Measurements from ENCODE around the gene NTSR2. TPM values are rescaled to one million over a fixed set of nuclear protein-coding genes. Genes with fewer than 3 reads are reported as not detected.

The NTSR2 gene
- total and polyA plus RNA-seq, 2 experiments from 2014 or later = 0.10 TPM; not detected in 1

DNA sequence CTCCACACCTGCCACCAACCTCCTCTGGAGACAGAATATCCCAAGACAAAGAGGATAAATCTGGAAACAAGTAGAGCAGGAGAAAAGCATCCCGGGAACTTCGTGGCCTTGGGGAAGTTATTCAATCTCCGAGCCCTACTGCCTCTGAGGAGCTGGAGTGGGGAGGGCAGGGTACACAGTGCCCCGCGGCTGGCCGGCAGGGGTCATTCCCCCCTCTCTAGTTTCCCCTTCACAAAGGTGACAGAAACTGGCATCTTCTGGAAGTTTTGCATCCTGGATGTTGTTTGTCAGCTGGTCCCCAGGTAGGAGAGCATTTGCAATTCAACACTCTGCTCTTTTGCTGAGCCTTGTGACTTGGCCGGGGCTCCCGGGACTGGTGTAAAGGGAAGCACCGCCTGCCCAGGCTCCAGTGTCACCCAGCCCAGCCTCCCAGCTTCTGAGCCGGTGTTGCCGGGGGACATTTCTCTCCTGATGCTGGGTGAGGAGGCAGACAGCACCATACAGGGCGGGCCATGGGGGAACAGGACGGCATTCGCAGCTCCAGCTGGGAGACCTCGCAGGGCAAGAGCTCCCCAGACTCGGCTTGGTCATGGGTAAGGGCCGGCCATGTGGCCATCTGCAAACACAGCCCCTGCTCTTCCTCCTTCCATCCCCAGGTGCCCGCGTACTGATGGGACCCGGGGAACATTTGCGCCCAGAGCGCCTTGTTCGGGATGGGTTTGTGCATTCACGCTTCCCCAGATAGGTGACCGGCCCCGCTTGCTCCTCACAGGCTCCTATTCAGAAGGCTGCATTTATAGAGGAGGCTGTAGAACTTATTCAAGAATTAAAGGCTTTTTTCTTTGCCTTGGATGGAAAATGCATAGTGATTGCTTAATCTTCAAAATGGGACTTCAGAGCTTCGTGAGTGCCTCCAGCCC, 7.4 kb upstream of the NTSR2 start (continued):
- TF ChIP-seq, protein P1, sequence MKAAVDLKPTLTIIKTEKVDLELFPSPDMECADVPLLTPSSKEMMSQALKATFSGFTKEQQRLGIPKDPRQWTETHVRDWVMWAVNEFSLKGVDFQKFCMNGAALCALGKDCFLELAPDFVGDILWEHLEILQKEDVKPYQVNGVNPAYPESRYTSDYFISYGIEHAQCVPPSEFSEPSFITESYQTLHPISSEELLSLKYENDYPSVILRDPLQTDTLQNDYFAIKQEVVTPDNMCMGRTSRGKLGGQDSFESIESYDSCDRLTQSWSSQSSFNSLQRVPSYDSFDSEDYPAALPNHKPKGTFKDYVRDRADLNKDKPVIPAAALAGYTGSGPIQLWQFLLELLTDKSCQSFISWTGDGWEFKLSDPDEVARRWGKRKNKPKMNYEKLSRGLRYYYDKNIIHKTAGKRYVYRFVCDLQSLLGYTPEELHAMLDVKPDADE (IDR thresholded peaks at IDR 0.05) = no peak
- TF ChIP-seq, protein P2, sequence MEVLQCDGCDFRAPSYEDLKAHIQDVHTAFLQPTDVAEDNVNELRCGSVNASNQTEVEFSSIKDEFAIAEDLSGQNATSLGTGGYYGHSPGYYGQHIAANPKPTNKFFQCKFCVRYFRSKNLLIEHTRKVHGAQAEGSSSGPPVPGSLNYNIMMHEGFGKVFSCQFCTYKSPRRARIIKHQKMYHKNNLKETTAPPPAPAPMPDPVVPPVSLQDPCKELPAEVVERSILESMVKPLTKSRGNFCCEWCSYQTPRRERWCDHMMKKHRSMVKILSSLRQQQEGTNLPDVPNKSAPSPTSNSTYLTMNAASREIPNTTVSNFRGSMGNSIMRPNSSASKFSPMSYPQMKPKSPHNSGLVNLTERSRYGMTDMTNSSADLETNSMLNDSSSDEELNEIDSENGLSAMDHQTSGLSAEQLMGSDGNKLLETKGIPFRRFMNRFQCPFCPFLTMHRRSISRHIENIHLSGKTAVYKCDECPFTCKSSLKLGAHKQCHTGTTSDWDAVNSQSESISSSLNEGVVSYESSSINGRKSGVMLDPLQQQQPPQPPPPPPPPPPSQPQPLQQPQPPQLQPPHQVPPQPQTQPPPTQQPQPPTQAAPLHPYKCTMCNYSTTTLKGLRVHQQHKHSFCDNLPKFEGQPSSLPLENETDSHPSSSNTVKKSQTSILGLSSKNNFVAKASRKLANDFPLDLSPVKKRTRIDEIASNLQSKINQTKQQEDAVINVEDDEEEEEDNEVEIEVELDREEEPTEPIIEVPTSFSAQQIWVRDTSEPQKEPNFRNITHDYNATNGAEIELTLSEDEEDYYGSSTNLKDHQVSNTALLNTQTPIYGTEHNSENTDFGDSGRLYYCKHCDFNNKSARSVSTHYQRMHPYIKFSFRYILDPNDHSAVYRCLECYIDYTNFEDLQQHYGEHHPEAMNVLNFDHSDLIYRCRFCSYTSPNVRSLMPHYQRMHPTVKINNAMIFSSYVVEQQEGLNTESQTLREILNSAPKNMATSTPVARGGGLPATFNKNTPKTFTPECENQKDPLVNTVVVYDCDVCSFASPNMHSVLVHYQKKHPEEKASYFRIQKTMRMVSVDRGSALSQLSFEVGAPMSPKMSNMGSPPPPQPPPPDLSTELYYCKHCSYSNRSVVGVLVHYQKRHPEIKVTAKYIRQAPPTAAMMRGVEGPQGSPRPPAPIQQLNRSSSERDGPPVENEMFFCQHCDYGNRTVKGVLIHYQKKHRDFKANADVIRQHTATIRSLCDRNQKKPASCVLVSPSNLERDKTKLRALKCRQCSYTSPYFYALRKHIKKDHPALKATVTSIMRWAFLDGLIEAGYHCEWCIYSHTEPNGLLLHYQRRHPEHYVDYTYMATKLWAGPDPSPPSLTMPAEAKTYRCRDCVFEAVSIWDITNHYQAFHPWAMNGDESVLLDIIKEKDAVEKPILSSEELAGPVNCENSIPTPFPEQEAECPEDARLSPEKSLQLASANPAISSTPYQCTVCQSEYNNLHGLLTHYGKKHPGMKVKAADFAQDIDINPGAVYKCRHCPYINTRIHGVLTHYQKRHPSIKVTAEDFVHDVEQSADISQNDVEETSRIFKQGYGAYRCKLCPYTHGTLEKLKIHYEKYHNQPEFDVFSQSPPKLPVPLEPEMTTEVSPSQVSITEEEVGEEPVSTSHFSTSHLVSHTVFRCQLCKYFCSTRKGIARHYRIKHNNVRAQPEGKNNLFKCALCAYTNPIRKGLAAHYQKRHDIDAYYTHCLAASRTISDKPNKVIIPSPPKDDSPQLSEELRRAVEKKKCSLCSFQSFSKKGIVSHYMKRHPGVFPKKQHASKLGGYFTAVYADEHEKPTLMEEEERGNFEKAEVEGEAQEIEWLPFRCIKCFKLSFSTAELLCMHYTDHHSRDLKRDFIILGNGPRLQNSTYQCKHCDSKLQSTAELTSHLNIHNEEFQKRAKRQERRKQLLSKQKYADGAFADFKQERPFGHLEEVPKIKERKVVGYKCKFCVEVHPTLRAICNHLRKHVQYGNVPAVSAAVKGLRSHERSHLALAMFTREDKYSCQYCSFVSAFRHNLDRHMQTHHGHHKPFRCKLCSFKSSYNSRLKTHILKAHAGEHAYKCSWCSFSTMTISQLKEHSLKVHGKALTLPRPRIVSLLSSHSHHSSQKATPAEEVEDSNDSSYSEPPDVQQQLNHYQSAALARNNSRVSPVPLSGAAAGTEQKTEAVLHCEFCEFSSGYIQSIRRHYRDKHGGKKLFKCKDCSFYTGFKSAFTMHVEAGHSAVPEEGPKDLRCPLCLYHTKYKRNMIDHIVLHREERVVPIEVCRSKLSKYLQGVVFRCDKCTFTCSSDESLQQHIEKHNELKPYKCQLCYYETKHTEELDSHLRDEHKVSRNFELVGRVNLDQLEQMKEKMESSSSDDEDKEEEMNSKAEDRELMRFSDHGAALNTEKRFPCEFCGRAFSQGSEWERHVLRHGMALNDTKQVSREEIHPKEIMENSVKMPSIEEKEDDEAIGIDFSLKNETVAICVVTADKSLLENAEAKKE (CRISPR knock-in tag; IDR thresholded peaks at IDR 0.05) = no peak

- Histone ChIP-seq H3K4me2 (no peak overlapping the region), H3K9me2 (ENCODE audit: insufficient read depth) (no peaks in the 10 kb centered on the region), H3K4me3 (no peak overlapping the region), H2AFZ (no peak overlapping the region), H3F3A (replicated peaks; ENCODE audit: low read depth) (no peaks in the 10 kb centered on the region), H3K27ac (ENCODE audit: low read depth) (no peak overlapping the region), H3K79me2 (replicated peaks; ENCODE audit: insufficient read depth) (no peaks in the 10 kb centered on the region), H3K36me3 (ENCODE audit: insufficient read depth) (no peaks in the 10 kb centered on the region), H3K4me1 (ENCODE audit: insufficient read depth) (peaks cover 13% of the 10 kb centered on the region; the same call in 1 of the 2 replicates), H4K20me1 (replicated peaks; ENCODE audit: insufficient read depth) (no peaks in the 10 kb centered on the region; the same call in 1 of the 2 replicates), H3K27me3 (ENCODE audit: insufficient read depth) (no peaks in the 10 kb centered on the region)
- Mint-ChIP-seq H3K36me3 (ENCODE audit: low read depth) (no peaks in the 10 kb centered on the region), H3K27me3 (ENCODE audit: insufficient read depth, low read depth, poor library complexity) (peaks cover 13% of the 10 kb centered on the region), H3K4me1 (peaks cover 40% of the 10 kb centered on the region), H3K9me3 (no peaks in the 10 kb centered on the region), H3K27ac (no peak overlapping the region), H3K4me3 (no peak overlapping the region)
- no peak for TF ChIP-seq NANOG (IDR thresholded peaks at IDR 0.05; ENCODE audit: borderline replicate concordance)
- no peak for TF ChIP-seq CTCF (conservative IDR thresholded peaks at IDR 0.05; ENCODE audit: low read depth in 2 of 2)
- DNase-seq (ENCODE audit: low spot score) = peak; percentile 35
- ATAC-seq = peak; percentile 16
Measured at GRCh38 chr2:11676640-11677039, 6.6 kb upstream of the NTSR2 start.
